H1 (cell line): ENCODE results near the gene GLRX. TPM values are rescaled to one million over a fixed set of nuclear protein-coding genes. Genes with fewer than 3 reads are reported as not detected.

Experiments
- CTCF ChIA-PET: fragments of 300-600 bp; sonication (Branson Sonifier 250); formaldehyde crosslinking; loops from one replicate; lab custom pipeline; 2021; ENCODE audit not compliant: partially characterized antibody; lab: Charles Lee
- POLR2A ChIA-PET: fragments of 300-600 bp; sonication (Branson Sonifier 250); formaldehyde crosslinking; loops from one replicate; lab custom pipeline; 2021; ENCODE audit warnings: inconsistent platforms; ENCODE audit not compliant: partially characterized antibody; lab: Charles Lee
- DNase-seq, 2 experiments: peaks; one replicate each; pipeline versions ENCODE4 v3.0.0 to v3.0.0-alpha.2; 2010 to 2022; ENCODE audit warnings: low spot score in 2 of 2, low read depth in 1 of 2, mixed read lengths in 1 of 2
- FAIRE-seq: peaks from 2 replicates; lab custom pipeline; 2011; peaks lifted over from hg19 to GRCh38; lab: Jason Lieb, UNC
- H2AFZ ChIP-seq: 2 replicates; pipeline ENCODE4 v1.8.1; 2012; ENCODE audit warnings: low read length, inconsistent platforms
- H2AK5ac ChIP-seq: 2 replicates; pipeline ENCODE4 v1.6.1; 2013; ENCODE audit warnings: low read depth, low read length
- H2BK120ac ChIP-seq: replicated peaks from 2 replicates; pipeline ENCODE3; 2013; ENCODE audit warnings: low read depth, low read length, inconsistent platforms
- H2BK12ac ChIP-seq: 2 replicates; pipeline ENCODE4 v1.6.1; 2013; ENCODE audit warnings: low read depth, low read length
- H2BK15ac ChIP-seq: 2 replicates; pipeline ENCODE4 v1.6.1; 2013; ENCODE audit warnings: low read length
- H2BK20ac ChIP-seq: 2 replicates; pipeline ENCODE4 v1.6.1; 2013; ENCODE audit warnings: low read length
- H2BK5ac ChIP-seq: 2 replicates; pipeline ENCODE4 v1.6.1; 2013; ENCODE audit warnings: low read depth, low read length
- H3K14ac ChIP-seq: 2 replicates; pipeline ENCODE4 v1.6.1; 2013; ENCODE audit warnings: inconsistent platforms; ENCODE audit not compliant: insufficient read length
- H3K18ac ChIP-seq: 2 replicates; pipeline ENCODE4 v1.6.1; 2013; ENCODE audit warnings: low read length; ENCODE audit errors: extremely low read depth
- H3K23ac ChIP-seq: 2 replicates; pipeline ENCODE4 v1.6.1; 2013; ENCODE audit warnings: inconsistent platforms; ENCODE audit not compliant: insufficient read length
- H3K23me2 ChIP-seq: 2 replicates; pipeline ENCODE4 v1.6.1; 2013; ENCODE audit warnings: low read depth, low read length
- H3K27ac ChIP-seq: 2 replicates; pipeline ENCODE4 v1.6.1; 2011; ENCODE audit warnings: low read depth, low read length, inconsistent platforms
- H3K27me3 ChIP-seq, 4 experiments: replicated peaks in 1 of 4; 1 replicate in 1 of 4; 2 replicates in 3 of 4; pipeline versions ENCODE4 v1.6.1 to v1.8.1; 2011 to 2013; ENCODE audit warnings: low read length in 3 of 4, mild to moderate bottlenecking in 3 of 4, inconsistent platforms in 2 of 4, mixed read lengths in 2 of 4, moderate library complexity in 1 of 4; ENCODE audit not compliant: control insufficient read depth in 3 of 4, insufficient read depth in 3 of 4; ENCODE audit errors: extremely low read depth in 1 of 4
- H3K36me3 ChIP-seq, 4 experiments: 2 replicates each; pipeline versions ENCODE4 v1.6.1 to v1.8.1; 2011 to 2013; ENCODE audit warnings: mild to moderate bottlenecking in 4 of 4, low read length in 3 of 4, moderate library complexity in 2 of 4, control low read depth in 1 of 4, inconsistent platforms in 1 of 4; ENCODE audit not compliant: insufficient read depth in 4 of 4, control insufficient read depth in 2 of 4
- H3K4ac ChIP-seq: replicated peaks from 2 replicates; pipeline ENCODE3; 2013; ENCODE audit warnings: low read length, low read depth, mixed read lengths, inconsistent platforms; ENCODE audit not compliant: insufficient read length
- H3K4me1 ChIP-seq, 4 experiments: replicated peaks in 1 of 4; 1 replicate in 1 of 4; 2 replicates in 3 of 4; pipeline versions ENCODE4 v1.6.1 to v1.8.1; 2011 to 2013; ENCODE audit warnings: low read length in 3 of 4, inconsistent platforms in 2 of 4, mixed read lengths in 1 of 4; ENCODE audit not compliant: insufficient read depth in 4 of 4, control insufficient read depth in 3 of 4
- H3K4me2 ChIP-seq, 2 experiments: 2 replicates each; pipeline versions ENCODE4 v1.6.1 to v1.8.1; 2011 to 2013; ENCODE audit warnings: low read depth in 2 of 2, low read length in 2 of 2, control low read depth in 1 of 2, inconsistent platforms in 1 of 2, mild to moderate bottlenecking in 1 of 2; ENCODE audit not compliant: insufficient read depth in 1 of 2
- H3K4me3 ChIP-seq, 4 experiments: fragments of 200-600, 300-600 bp in 1 of 4; sonication (generic), shearing (Covaris generic), sonication (Bioruptor Twin) in 1 of 4; 2 replicates each; pipeline versions ENCODE4 v1.5.1 to v1.8.1; 2011 to 2016; ENCODE audit warnings: low read length in 4 of 4, low read depth in 3 of 4, control low read depth in 2 of 4, inconsistent platforms in 2 of 4, mild to moderate bottlenecking in 2 of 4, mixed read lengths in 1 of 4, moderate library complexity in 1 of 4; ENCODE audit not compliant: insufficient read depth in 2 of 4; ENCODE audit errors: extremely low read depth in 1 of 4
- H3K56ac ChIP-seq: replicated peaks from 2 replicates; pipeline ENCODE3; 2013; ENCODE audit warnings: low read depth, mild to moderate bottlenecking, mixed read lengths, low read length, inconsistent platforms; ENCODE audit not compliant: insufficient read length
- H3K79me1 ChIP-seq: 2 replicates; pipeline ENCODE4 v1.6.1; 2013; ENCODE audit warnings: low read depth, low read length, control low read depth
- H3K79me2 ChIP-seq, 2 experiments: 2 replicates each; pipeline versions ENCODE4 v1.6.1 to v1.8.1; 2012 to 2013; ENCODE audit warnings: low read length in 2 of 2, mild to moderate bottlenecking in 2 of 2, inconsistent platforms in 1 of 2; ENCODE audit not compliant: insufficient read depth in 2 of 2, control insufficient read depth in 1 of 2
- H3K9ac ChIP-seq, 4 experiments: replicated peaks in 1 of 4; 1 replicate in 1 of 4; 2 replicates in 3 of 4; pipeline versions ENCODE4 v1.6.1 to v1.8.1; 2011 to 2013; ENCODE audit warnings: low read depth in 3 of 4, low read length in 3 of 4, control low read depth in 2 of 4, mild to moderate bottlenecking in 2 of 4, moderate library complexity in 2 of 4, inconsistent platforms in 1 of 4; ENCODE audit errors: extremely low read depth in 1 of 4
- H3K9me3 ChIP-seq, 2 experiments: 2 replicates each; pipeline versions ENCODE4 v1.6.1 to v1.8.1; 2012 to 2013; ENCODE audit warnings: mild to moderate bottlenecking in 2 of 2, moderate library complexity in 2 of 2, control low read depth in 1 of 2, inconsistent platforms in 1 of 2, low read depth in 1 of 2, low read length in 1 of 2, mixed read lengths in 1 of 2; ENCODE audit not compliant: insufficient read depth in 2 of 2
- H4K20me1 ChIP-seq, 2 experiments: replicated peaks in 1 of 2; 2 replicates each; pipeline versions ENCODE3 to v1.8.1; 2011 to 2013; ENCODE audit warnings: inconsistent platforms in 2 of 2, low read length in 2 of 2, mild to moderate bottlenecking in 1 of 2; ENCODE audit not compliant: insufficient read depth in 2 of 2, control insufficient read depth in 1 of 2
- H4K5ac ChIP-seq: 2 replicates; pipeline ENCODE4 v1.6.1; 2013; ENCODE audit warnings: low read length, low read depth, mixed read lengths, inconsistent platforms; ENCODE audit not compliant: insufficient read length
- H4K8ac ChIP-seq: 2 replicates; pipeline ENCODE4 v1.8.0; 2013; ENCODE audit warnings: mild to moderate bottlenecking, moderate library complexity, low read length, inconsistent platforms; ENCODE audit not compliant: insufficient read depth; ENCODE audit errors: extremely low read depth
- H4K91ac ChIP-seq: replicated peaks from 2 replicates; pipeline ENCODE3; 2013; ENCODE audit warnings: low read length, mixed read lengths, inconsistent platforms; ENCODE audit not compliant: insufficient read length
- BCL11A ChIP-seq, 2 experiments: IDR thresholded peaks; one replicate each; pipeline ENCODE4 v1.6.1; 2011; ENCODE audit warnings: low read depth in 2 of 2, low read length in 2 of 2, mild to moderate bottlenecking in 2 of 2
- HDAC2 ChIP-seq, 2 experiments: fragments of 300-600 bp in 1 of 2; sonication (generic) in 1 of 2; IDR thresholded peaks; 2 replicates each; pipeline ENCODE4 v1.6.1; 2011 to 2012; ENCODE audit warnings: low read depth in 2 of 2, low read length in 2 of 2, mild to moderate bottlenecking in 2 of 2, moderate library complexity in 2 of 2, borderline replicate concordance in 1 of 2, inconsistent platforms in 1 of 2
- KDM1A ChIP-seq: fragments of 200-600, 300-600 bp; sonication (generic); IDR thresholded peaks from 2 replicates; pipeline ENCODE4 v1.7.1; 2016; ENCODE audit warnings: mild to moderate bottlenecking, low read length, borderline replicate concordance
- POLR2AphosphoS5 ChIP-seq: IDR thresholded peaks from 2 replicates; pipeline ENCODE4 v1.6.1; 2011; ENCODE audit warnings: low read depth, low read length
- TAF1 ChIP-seq: IDR thresholded peaks from 2 replicates; pipeline ENCODE4 v1.6.1; 2011; ENCODE audit warnings: mild to moderate bottlenecking, low read depth, low read length
- TCF12 ChIP-seq: IDR thresholded peaks from 2 replicates; pipeline ENCODE4 v1.6.1; 2011; ENCODE audit warnings: low read depth, mild to moderate bottlenecking, low read length
- TEAD4 ChIP-seq: IDR thresholded peaks from 2 replicates; pipeline ENCODE4 v1.6.1; 2012; ENCODE audit warnings: low read depth, low read length, inconsistent platforms, mixed read lengths
- WGBS, 2 experiments: shearing (Covaris generic) in 1 of 2; methylation state at CpG; one replicate each; pipeline versions ENCODE4 v1.1.6 to v1.1.7; 2013 to 2015; ENCODE audit warnings: low lambda C conversion rate in 2 of 2, mixed read lengths in 2 of 2, inconsistent platforms in 1 of 2, low coverage in 1 of 2, missing lambda C conversion rate in 1 of 2; ENCODE audit not compliant: insufficient replicate concordance in 2 of 2, insufficient coverage in 1 of 2, insufficient read length in 1 of 2; ENCODE audit errors: extremely low coverage in 1 of 2, missing lambda C conversion rate in 1 of 2; 5-methylcytosine and 5-hydroxymethylcytosine counted together
- polyA plus RNA-seq, 7 experiments: library from polyadenylated mRNA; depleted of rRNA in 3 of 7; stranded (reverse) in 5 of 7; unstranded in 2 of 7; fragments of >200 nt in 5 of 7; fragments of 200-250 nt in 2 of 7; gene quantifications; 1 replicate in 5 of 7; 2 replicates in 1 of 7; 4 replicates in 1 of 7; pipeline versions ENCODE4 v1.2.1 to v1.2.3, GENCODE V29; 2011 to 2013; ENCODE audit warnings: missing spikeins in 2 of 7, mixed read lengths in 2 of 7
- total RNA-seq: library from RNA; stranded (reverse); fragmentation: NEBNext Ultra II Directional; extraction: Animal tissue kit (Norgen Biotek cat#: 25700); gene quantifications from 2 replicates; pipeline ENCODE4 v1.2.1, GENCODE V29; 2021

The GLRX gene
- total and polyA plus RNA-seq, 2 of the 8 experiments (the other 6 are each of a cell fraction or from before 2014, with no cell fraction given), result 22.9 to 31.2 TPM

GRCh38 chr5:95786821-95787418 is 35.6 kb downstream of the GLRX start:
- Histone ChIP-seq H4K91ac (no peak overlapping the region), H2BK5ac (no peak overlapping the region), H2AK5ac (no peak overlapping the region), H2BK12ac (no peak overlapping the region), H3K23me2 (no peaks in the 10 kb centered on the region), H2BK120ac (no peak overlapping the region), H4K8ac (no peak overlapping the region), H2BK20ac (no peak overlapping the region), H3K79me1 (no peaks in the 10 kb centered on the region), H3K4ac (no peak overlapping the region), H4K20me1 (peaks cover 0 to 2% of the 10 kb centered on the region in 2 experiments), H4K5ac (no peak overlapping the region), H3K36me3 (no peaks in the 10 kb centered on the region), H3K4me1 (no peaks in the 10 kb centered on the region), H3K4me3 (no peak overlapping the region), H3K18ac (no peak overlapping the region), H3K23ac (no peak overlapping the region), H3K9me3 (no peaks in the 10 kb centered on the region), H2AFZ (no peak overlapping the region), H3K4me2 (no peak overlapping the region), H3K14ac (no peak overlapping the region)
- DNase-seq, result no peak
- ChIA-PET CTCF (interaction anchor here (0.6 to 0.9 kb wide), 3 partner anchors 60 to 549 kb away, joined by 3 to 4 read pairs (median 3); no protein-coding TSS in a partner anchor), POLR2A (no interaction called here)
- FAIRE-seq, result no peak
- WGBS, 2 experiments, result 83% methylated on average over 3 of the region's 3 CpGs; no CpG with 5 or more reads in 1 of the 2 experiments
- TF ChIP-seq BCL11A (IDR thresholded peaks at IDR 0.05; ENCODE audit: low read depth in 2 of 2, low read length in 2 of 2) (no peak), POLR2AphosphoS5 (no peak), HDAC2 (IDR thresholded peaks at IDR 0.05; ENCODE audit: borderline replicate concordance in 1 of 2, low read depth in 2 of 2, low read length in 2 of 2) (no peak), TAF1 (no peak), KDM1A (no peak), TCF12 (no peak), TEAD4 (no peak)
- TF ChIP-seq, all 59 proteins: peak for 0
- no peak overlapping the region for H3K56ac ChIP-seq
- H3K9ac ChIP-seq, result no peak overlapping the region
- no peaks in the 10 kb centered on the region for H3K79me2 ChIP-seq
- H3K27ac ChIP-seq, result no peak overlapping the region
- H2BK15ac ChIP-seq, result no peak overlapping the region
- peaks cover 0 to 1% (median 0%) of the 10 kb centered on the region in 4 experiments; a peak in 1 of 7 replicates for H3K27me3 ChIP-seq
